GM12872 (cell line): ENCODE results near the gene CRYGN.

Experiments used
- CTCF ChIP-seq: IDR thresholded peaks from 3 replicates; pipeline ENCODE4 v1.5.1; 2011; ENCODE audit warnings: low read depth, mild to moderate bottlenecking, low read length, moderate library complexity; ENCODE audit not compliant: insufficient read depth

CRYGN gene

GRCh38 chr7:151482883-151483710, 43.2 kb upstream of the CRYGN start:
- TF ChIP-seq CTCF: no peak

GRCh38 chr7:151481650-151482505, 41.9 kb upstream of the CRYGN start:
- no peak for TF ChIP-seq CTCF

- no peak for TF ChIP-seq CTCF
Observed at GRCh38 chr7:151477867-151478266, 37.9 kb upstream of the CRYGN start.

- 0 out of 3 replicates have a peak, but pooled peaks have one; percentile 19 for TF ChIP-seq CTCF
Observed at GRCh38 chr7:151472644-151473380, 32.9 kb upstream of the CRYGN start.

GRCh38 chr7:151470711-151471110, 30.8 kb upstream of the CRYGN start:
- no peak for TF ChIP-seq CTCF

- TF ChIP-seq CTCF: no peak
Observed at GRCh38 chr7:151469281-151469680, 29.3 kb upstream of the CRYGN start.

GRCh38 chr7:151468217-151469018, 28.5 kb upstream of the CRYGN start:
- TF ChIP-seq CTCF: no peak
